Measurements from ENCODE around the gene KCNC3.
"Not testable (repeated sequence)": the region's sequence is repeated elsewhere in the genome, so short reads cannot be mapped to it uniquely, and the experiment has no call there.

KCNC3 gene

GRCh38 chr19:50356691-50357177, 27.6 kb upstream of the KCNC3 start:
- no peak for DNase-seq (ENCODE audit: low read depth in 1 of 2, low spot score in 1 of 2)

- DNase-seq (ENCODE audit: low read depth in 1 of 2, low spot score in 1 of 2), result not testable (repeated sequence)
These were observed 24.3 kb upstream of the KCNC3 start for GRCh38 chr19:50353487-50353880.

DNA sequence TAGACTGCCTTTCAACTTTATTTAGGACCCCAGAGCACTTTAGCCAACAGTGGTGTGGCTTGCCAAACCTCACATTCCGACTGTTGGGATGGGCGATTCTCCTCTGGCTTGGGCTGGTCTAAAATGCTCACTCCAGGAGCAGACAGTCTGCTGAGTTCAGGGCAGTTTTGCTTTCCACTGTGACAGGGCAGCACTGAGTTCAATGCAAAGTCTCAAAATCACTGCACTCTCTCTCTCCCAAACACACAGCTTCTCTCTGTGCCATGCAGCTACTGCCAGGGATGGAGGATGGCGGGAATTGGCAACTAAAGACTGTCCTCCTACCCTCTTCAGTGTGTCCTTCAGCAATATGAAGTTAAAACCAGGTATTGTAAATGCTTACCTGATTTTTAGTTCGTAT, 23.1 kb upstream of the KCNC3 start:
- no peak for DNase-seq (ENCODE audit: low read depth in 1 of 2, low spot score in 1 of 2)

GRCh38 chr19:50349277-50350057, 20.3 kb upstream of the KCNC3 start:
- no peak for DNase-seq (ENCODE audit: low read depth in 1 of 2, low spot score in 1 of 2)

DNA sequence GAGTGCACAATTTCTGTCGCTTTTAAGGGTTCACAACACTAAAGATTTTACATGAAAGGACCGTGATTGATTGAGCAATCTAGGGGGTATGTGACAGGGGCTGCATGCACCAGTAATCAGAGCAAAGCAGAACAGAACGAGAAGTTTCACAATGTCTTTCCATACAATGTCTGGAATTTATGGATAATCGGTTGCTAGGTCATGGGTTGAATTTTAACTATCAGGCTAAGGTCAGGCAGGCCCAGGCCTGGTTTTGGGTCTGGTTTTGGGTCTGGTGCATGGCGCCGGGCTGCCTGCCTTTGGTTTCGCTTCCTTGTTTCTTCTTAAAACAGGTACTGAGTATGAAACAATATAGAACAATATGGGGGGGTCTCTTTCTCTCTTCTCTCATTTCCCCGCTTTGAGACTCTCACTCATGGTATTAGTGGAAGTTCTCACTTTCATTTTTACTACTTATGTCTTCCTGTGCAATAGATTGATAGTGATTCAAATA, 18.0 kb upstream of the KCNC3 start:
- DNase-seq (ENCODE audit: low read depth in 1 of 2, low spot score in 1 of 2), result not testable (repeated sequence)

- DNase-seq (ENCODE audit: low read depth in 1 of 2, low spot score in 1 of 2), result no peak
These were observed 15.6 kb upstream of the KCNC3 start for GRCh38 chr19:50344661-50345318.

- DNase-seq (ENCODE audit: low read depth in 1 of 2, low spot score in 1 of 2), result no peak
These were observed 12.0 kb upstream of the KCNC3 start for GRCh38 chr19:50341091-50341564.

DNA sequence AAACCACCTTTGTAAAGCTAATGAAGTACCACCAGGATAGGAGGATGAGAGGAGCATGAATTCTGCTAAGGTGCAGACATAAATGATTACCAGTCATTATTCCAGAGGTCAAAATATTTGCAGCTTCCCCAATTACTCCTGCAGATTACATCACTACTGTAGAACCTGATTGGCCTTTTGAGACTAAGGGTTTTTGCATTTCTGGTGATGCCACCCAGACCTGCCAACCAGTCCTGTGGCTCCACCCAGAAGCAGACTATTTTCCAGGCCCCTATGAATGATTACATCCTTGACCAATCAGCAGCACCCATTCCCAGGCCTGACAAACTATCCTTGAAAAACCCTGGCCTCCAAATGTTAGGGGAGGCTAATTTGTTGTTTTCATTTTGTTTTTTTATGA, 11.2 kb upstream of the KCNC3 start:
- DNase-seq (ENCODE audit: low read depth in 1 of 2, low spot score in 1 of 2), result no peak

DNA sequence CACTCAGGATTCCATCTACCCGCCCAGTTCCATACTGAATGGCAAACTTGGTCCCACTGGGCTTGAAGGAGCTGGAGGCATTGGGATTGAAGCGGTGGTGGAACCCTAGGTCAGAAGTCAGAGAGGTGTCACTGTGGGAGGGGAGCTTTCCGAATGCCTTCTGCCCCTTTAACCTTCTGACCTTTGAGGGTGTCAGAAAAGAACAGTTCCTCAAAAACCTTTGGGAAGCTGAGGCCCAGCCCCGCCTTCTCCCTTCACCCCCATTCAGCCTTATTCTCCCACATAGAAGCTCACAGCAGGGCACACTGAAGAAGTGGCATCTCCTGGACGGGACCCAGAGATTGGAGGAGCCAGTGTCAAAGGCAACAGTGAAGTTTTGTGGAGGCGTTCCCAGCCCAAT, 7.9 kb upstream of the KCNC3 start:
- DNase-seq (ENCODE audit: low read depth in 1 of 2, low spot score in 1 of 2), result not testable (repeated sequence)

GRCh38 chr19:50334741-50335421, 5.7 kb upstream of the KCNC3 start:
- no peak for DNase-seq (ENCODE audit: low read depth in 1 of 2, low spot score in 1 of 2)

- DNase-seq (ENCODE audit: low read depth in 1 of 2, low spot score in 1 of 2), result peak; percentile 76 to 77
These were observed 4.8 kb upstream of the KCNC3 start for GRCh38 chr19:50333737-50334617.

DNA sequence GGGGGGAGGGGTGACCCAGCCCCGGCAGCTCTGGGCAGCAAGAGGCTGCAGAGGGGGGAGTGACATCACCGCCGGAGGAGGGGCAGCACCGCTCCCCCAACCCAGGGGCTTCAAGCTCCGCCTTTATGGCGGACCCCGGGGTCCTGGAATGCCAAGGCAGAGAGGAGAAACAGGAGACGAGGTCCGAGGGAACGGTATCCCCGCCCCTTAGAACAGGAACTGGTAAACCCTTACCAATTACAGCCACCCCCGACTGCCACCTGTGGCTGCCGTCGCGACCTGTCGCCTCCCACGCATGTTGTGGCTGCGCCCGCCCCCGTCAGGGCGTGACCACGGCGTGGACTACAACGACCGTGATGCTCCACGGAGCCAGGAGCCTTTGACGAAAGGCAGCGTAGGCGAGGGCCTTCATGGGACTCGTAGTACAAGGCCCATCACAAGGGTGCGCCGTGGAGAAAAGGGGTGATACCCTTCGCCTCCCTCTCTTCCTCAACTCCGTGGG, 4.1 kb upstream of the KCNC3 start:
- DNase-seq (ENCODE audit: low read depth in 1 of 2, low spot score in 1 of 2), result peak; percentile 83 to 93

DNA sequence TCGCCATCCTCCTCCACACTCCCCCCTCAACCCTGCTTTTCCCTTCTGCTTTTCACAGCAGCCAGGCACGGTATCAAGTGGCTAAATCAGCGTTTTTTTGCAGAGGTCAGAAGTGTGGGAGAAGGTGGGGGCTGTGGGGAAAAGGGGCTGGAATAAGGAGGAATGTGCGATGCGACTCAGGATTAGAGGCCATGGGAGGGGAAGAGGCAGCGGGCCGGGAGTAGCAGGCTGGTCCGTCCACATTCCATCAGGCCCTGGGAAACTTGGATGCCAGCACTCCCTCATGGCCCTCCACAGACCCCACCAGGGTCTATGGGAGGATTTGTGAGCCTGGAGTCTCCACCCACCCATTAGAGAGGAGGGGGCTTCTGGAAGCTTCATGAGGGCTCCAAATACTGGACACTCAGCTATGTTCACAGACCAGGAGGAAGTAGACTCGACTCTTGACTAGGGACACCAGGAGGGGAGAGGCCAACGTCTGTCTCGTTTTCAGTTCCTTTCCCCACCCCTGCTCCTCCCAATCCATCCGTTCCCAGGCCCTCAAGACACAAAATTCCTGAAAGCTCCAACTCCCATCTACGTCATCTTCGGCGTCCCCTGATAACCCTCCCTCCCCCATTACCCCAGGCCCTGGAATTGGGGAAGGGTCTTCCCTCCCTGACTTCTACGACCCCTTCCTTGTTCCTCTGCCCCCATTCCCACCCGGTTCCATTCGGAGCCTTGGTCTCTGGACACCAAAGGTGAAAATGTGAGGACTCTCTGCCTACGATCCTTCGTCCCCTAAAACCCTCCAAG, 3.3 kb upstream of the KCNC3 start:
- no peak for DNase-seq (ENCODE audit: low read depth in 1 of 2, low spot score in 1 of 2)

DNA sequence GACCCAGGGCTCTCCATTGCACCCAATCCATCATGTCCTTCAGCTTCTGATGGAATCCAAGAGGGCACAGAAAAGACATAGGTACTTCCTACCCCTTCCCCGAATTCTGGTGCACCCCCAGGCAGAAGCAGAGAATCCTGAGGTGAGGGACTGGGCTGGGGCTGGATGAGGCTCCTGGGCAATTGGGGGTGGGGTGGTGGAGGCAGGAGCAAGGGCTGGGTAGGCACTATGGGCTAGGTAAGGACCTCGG, 2.7 kb upstream of the KCNC3 start:
- no peak for DNase-seq (ENCODE audit: low read depth in 1 of 2, low spot score in 1 of 2)

DNA sequence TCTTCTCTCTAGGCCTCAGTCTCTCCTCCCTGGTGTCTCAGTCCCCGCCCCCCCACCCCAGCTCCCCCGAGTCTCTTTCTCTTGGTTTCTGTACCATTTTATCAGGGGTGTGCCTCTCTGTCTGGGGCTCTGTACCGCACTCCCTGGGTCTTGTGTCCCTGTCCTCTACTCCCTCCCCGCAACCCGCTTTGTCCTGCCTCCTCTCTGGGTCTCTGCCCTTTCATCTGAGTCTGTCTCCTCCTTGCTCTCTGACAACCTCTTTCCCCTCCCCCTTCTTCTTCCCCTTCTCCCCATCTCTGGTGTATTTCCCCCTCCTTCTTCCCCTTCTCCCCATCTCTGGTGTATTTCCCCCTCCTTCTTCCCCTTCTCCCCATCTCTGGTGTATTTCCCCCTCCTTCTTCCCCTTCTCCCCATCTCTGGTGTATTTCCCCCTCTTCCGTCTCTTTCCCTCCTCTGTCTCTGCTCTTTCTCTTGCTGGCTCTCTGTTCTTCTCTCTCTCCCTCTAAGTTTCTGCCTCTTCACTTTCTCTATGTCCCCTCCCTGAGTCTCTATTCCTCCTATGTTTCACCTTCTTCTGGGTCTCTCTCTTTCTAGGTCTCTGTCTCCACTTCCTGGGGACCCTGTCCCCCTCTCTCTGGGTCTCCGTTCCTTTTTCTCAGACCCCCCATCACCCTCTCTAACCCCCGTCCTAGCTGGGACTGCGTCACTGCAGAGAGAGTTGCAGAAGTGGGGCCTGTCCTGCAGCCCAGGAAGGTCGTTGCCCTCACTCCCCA, 2.2 kb upstream of the KCNC3 start:
- DNase-seq (ENCODE audit: low read depth in 1 of 2, low spot score in 1 of 2), result no peak

- DNase-seq (ENCODE audit: low read depth in 1 of 2, low spot score in 1 of 2), result peak; percentile 58 to 67
These were observed 1.3 kb upstream of the KCNC3 start for GRCh38 chr19:50330365-50331078.

GRCh38 chr19:50329926-50330294, 733 bp upstream of the KCNC3 start:
- not testable (repeated sequence) for DNase-seq (ENCODE audit: low read depth in 1 of 2, low spot score in 1 of 2)

DNA sequence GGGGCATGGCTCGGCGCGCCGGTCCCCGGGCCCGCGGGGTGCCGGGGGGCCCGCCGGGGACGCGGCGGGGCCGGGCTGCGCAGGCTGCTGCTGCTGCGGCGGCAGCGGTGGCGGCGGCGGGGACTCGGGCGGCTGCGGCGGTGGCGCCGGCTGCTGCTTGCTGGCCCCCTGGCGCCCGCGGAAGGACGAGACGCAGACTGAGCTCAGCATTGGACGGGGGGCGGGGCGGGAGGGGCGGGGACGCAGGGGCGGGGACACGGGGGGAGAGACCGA, 368 bp downstream of the KCNC3 start:
- DNase-seq (ENCODE audit: low read depth in 1 of 2, low spot score in 1 of 2), result no peak

All from activated CD4-positive, alpha-beta T cell treated with anti-CD3 and anti-CD28 coated beads, Interleukin-2, amount 50 U/mL, for 24 hours (primary cell).